NCI-H2196 treated with DMSO at 0.1 percent for 48 hours (cell line): ENCODE results near the gene INCENP.

Experiments used
- DNase-seq: peaks from one replicate; lab custom pipeline; 2025; ENCODE audit not compliant: unreplicated experiment; lab: John Stamatoyannopoulos, UW

Gene INCENP

DNA sequence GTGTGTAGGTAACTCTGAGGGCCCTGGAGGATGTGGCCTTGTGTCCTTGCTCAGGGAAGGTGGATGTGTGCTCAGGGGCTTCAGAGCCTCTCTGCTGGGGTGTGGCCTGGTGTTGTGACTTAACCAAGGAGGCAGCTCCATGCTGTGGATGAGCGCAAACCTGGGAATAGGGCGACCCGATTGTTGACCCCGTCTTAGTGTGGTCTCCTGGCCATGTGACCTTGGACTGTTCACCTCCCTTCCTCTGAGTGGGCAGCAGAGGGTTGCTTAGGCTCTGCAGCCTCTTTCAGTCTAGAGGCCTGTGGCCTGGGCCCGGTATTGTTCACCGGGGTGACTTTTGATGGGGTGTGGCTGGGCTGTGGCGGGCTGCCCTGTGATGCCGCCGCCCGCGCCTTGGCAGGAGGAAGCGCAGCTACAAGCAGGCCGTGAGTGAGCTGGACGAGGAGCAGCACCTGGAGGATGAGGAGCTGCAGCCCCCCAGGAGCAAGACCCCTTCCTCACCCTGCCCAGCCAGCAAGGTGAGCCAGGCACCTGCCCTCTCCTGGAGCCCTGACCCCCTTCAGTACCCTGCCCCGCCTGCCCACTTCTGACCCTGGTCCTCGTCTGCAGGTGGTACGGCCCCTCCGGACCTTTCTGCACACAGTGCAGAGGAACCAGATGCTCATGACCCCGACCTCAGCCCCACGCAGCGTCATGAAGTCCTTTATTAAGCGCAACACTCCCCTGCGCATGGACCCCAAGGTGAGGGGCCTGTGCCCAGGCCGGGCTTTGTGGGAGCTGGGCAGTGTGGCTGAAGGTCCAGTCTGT is 16.7 kb downstream of the INCENP start:
- no peak for DNase-seq

DNA sequence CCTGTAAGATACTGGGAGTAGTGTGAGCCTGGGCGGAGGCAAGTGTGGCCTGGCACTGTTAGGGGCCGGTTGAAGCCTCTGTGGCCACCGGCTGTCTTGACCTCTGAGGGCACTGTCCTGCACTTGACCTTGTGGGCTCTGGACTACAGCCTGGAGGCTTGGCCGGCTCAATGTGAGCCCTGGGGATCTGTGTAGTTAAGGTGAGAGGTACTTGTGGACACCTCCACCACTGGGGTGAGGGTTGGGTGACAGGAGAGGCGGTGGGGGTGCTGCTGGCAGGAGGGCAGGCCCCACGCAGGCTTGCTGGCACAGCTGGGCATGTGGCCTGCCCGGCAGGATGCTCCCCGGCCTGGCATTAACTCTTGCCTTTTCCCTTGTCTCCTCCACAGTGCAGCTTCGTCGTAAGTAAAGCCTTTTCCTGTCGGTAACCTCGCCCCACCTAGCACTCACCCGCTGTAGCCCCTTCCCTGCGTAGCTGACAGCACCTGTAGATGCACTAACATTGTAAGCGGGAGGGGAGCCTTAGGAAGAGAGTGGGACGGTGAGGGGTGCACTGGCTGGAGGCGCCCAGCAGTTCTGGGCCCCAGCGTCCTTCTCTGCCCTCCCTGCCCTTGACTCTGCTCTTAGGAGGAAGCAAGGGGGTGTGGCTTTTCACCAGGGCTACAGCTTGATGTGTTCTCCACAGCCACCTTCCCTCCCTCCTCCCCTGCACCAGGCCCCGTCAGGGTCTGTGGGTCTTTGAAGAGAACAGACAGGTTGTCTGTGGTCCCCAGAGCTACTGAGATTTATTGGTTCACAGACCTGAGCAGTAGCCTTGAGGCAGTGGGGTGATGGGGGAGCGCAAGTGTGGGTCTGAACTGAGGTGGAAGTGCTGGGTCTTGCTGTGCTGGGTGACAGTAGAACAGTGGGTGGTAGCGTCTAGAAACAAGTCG is 17.6 kb downstream of the INCENP start:
- no peak for DNase-seq

DNA sequence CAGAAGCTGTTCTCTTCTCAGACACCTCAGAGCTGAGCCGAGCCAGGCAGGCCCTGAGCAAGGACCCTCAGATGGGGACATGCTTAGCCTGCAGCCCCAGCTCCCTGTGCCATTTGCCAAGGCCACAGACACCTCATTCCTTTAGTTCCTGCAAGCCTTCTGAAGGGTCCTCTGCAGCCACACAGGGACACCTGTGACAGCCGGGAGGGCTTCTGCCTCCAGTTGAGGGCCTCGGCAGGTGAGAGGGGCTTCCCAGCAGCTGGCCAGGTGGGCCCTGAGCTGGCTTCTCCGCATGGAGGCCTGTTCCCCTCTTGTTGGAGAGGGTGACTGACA is 18.2 kb downstream of the INCENP start:
- DNase-seq, result no peak

DNA sequence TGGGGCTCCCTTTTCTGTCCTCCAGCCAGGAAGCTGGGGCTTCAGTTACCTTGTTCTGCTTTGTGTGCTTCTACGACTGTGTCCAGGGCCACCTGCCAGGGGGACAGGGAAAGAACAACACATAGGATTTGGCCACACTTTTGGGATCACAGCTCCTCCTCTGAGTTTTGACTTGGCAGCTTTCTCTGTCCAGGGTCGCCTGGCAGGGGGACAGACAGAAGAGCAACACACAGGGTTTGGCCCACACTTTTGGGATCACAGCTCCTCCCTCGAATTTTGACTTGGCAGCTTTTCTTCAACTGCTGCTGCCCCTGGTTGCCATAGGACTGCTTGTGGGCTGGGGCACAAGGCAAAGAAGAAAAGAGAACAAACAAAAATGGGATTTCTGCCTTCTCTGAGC is 19.1 kb downstream of the INCENP start:
- no peak for DNase-seq

DNA sequence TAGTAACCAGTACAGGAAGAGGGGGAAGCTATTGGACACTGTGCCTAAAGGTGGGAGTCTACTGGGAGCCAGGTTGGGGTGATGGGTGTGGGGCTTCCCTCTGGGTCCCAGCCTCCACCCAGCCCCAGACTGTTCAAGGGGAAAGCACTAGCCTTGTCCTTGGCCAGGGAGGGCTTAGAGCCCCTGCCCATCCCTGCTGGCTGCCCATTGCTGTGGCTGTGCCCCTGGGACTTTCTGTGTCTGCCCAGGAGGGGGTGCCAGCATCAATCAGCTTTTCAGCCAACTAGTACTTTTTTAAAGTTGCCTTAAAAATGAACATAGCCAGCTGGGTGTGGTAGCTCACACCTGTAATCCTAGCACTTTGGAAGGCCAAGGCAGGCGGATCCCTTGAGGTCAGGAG is 19.9 kb downstream of the INCENP start:
- DNase-seq, result no peak

DNA sequence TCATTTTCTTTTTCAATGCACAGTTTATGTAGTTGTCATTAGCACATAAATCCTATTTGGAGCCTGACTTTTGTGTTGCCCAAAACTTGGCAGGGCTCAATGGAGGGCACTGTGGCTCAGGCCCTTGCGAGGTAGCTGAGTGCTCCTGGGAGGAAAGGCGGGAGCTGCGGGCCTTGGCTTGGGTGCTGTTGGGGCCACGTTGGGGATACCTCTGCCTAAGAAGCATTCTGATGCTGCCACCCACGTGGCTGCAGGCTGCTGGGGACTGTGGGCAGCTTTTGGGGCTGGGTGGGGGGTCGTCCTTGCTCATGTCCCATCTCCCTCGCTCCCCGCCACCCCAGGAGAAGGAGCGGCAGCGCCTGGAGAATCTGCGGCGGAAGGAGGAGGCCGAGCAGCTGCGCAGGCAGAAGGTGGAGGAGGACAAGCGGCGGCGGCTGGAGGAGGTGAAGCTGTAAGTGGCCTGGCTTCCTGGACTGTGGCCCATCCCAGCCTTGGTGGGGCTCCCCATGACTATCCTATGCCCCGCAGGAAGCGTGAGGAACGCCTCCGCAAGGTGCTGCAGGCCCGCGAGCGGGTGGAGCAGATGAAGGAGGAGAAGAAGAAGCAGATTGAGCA is 20.9 kb downstream of the INCENP start:
- no peak for DNase-seq

DNA sequence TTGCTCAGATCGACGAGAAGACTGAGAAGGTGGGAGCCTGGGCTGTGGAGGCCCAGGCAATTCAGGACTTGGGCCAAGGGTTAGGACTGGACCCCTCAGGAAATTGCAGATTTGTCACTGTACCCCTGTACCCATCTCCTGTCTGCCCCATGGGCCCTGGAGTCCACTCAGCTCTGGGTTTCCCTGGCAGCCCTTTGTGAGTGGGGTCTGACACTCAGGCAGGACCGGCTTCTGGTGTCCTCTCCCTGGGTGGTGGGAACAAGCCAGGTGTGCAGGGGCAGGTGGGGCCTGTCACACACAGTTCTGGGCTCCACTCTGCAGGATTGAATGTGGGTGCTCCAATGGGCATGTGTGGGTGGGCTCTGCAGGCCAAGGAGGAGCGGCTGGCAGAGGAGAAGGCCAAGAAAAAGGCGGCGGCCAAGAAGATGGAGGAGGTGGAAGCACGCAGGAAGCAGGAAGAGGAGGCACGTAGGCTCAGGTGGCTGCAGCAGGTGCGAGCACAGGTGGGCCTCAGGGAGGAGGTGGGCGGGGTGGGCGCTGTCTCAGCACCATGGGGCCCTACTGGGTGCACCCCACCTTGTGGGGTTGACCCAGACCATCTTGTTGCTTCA is 21.6 kb downstream of the INCENP start:
- no peak for DNase-seq

DNA sequence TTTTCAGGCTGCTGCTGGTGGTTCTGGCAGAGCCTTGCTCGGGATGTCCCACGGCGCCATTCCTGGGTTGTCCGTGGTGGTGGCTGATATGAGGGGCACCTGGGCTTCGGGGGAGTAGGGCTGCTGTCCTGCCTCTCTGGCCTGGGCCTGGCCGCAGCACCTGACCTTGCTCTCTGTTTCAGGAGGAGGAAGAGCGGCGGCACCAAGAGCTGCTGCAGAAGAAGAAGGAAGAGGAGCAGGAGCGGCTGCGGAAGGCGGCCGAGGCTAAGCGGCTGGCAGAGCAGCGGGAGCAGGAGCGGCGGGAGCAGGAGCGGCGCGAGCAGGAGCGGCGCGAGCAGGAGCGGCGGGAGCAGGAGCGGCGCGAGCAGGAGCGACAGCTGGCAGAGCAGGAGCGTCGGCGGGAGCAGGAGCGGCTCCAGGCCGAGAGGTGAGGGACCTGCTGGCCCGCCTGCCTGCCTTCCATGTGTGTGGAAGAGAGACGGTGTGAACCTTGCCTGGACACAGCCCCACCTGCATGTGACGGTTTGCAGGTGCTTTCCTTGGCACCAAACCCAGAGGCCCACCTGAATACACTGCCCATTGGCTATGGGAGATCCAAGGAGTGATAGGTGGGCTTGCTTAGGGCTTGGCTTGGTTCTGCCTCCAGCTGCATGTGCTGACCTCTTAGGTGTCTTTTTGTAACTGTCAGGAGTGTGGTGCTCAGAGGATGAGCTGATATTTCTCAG is 22.8 kb downstream of the INCENP start:
- no peak for DNase-seq

DNA sequence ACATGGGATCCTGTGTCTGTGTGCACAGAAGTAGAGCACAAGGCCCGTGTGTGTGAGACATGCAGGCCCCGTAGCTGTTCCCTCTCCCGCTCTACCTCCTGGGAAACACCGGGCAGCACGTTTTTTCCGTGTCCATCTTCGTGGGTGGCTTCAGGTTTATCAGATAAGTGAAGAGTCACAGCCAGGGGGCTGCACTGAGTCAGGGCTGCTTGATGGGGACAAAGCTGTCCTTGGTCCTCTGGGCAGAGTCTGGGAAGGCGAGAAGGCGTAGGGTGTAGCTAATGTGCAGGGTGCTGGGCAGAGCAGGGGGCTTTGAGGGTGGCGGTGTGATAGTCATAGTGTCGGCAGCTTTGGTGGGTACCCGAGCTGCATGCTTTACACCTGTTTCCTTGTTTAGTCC is 23.7 kb downstream of the INCENP start:
- DNase-seq, result no peak

DNA sequence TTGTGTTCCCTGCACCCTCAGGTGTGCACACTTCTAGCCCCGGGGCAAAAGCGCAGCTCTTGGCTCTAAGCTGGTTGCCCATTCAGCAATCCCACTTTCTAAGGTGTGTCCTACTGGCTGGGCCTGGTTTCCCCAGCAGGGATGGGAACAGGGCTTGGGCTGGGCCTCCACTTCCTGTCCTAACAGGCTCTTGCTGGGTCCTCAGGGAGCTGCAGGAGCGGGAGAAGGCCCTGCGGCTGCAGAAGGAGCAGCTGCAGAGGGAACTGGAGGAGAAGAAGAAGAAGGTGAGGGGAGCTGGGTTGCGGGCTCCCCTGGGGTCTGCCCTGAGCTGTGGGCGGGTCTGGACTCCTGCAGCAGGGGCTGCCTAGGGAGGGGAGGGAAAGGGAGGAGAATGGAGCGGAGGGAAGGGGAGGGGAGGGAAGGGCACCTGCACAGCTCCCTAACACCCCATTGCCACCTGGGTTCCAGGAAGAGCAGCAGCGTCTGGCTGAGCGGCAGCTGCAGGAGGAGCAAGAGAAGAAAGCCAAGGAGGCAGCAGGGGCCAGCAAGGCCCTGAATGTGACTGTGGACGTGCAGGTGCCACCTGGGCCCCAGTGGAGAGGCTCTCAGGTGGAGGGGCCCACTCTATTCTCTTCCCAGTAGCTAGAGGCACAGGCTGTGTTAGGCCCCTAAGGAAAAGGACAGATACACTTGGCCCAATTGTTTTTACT is 24.6 kb downstream of the INCENP start:
- no peak for DNase-seq

DNA sequence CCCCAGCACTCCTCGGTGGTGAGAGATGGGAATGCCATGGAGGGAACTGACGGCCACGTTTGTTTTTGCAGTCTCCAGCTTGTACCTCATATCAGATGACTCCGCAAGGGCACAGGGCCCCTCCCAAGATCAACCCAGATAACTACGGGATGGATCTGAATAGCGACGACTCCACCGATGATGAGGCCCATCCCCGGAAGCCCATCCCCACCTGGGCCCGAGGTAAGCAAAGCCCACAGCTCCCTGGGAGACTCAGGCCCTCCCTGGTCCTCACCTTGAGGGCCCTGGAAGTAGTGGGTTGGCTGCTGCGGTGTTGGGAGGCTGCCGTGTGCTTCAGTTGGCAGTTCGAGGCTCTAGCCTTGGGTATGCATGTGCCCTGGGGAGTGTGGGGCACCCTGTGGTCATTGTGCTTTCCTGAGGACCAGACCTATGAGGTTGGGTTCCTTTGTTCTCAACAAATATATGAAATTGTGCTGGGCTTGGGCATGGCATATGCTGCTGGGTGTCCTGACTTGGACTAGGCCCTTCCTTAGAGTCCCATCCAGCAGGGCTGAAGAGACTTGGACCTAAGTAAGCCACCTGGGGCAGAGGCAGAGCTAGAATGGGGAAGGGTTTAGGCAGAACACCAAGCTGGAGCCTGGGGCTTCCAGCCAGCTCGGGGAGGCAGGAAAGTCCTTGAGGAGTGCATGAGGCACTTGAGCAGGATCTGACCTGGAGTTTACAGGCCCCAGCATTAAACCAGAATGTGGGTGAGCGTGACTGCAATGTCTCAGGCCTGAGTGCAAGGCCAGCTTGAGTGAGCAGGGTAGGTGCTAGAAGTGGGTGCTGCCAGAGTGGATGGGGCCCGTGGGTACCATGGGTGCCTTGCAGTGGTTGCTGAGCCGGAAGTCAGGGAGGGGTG is 26.4 kb downstream of the INCENP start:
- DNase-seq, result no peak

DNA sequence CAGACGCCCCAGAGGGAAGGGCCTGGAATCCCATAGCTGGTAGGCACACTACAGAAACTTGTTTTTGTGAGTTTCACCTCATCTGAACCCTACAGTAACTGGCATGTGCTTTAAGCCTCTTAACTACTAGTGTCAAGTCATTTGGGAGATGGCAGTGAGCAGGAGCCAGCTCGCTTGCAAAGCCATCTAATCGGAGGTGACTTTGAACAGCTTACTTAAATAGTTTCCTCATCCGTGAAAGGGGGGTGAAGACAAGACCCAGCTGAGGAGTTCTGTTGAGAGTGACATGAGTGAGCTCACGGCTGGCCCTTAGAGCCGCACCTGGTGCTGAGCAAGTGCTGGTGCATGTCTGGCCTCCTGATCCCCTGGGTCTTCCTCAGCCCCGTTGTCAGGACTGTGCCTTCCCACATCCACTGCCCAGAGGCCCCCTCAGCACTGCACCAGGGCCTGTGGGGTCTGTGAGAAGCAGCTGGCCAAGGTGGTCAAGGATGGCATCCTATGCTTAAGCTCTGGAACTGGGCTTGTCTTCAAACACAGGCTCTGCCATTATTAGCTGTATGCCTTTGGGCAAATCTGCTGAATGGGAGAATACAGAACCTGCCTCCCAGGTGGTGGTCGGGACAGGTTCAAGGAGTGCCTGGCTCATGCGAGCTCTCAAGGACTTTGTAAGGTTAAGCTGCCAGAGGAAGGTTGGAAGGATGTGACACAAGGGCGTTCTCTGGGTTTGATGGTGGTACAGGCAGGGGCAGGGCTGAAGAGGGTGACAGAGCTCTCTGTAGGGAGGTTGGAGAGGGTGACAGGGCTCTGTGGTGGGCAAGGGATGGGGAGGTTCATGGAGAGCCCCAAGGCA is 27.3 kb downstream of the INCENP start:
- no peak for DNase-seq

DNA sequence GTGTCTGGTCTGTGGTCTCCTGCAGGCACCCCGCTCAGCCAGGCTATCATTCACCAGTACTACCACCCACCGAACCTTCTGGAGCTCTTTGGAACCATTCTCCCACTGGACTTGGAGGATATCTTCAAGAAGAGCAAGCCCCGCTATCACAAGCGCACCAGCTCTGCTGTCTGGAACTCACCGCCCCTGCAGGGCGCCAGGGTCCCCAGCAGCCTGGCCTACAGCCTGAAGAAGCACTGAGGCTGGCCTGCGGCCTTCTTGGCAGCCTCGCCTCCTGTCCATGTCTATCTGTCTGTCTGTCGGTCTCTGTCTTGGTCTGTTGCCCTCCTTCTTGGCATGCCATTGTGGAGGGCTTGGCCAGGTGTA is 27.9 kb downstream of the INCENP start:
- no peak for DNase-seq

DNA sequence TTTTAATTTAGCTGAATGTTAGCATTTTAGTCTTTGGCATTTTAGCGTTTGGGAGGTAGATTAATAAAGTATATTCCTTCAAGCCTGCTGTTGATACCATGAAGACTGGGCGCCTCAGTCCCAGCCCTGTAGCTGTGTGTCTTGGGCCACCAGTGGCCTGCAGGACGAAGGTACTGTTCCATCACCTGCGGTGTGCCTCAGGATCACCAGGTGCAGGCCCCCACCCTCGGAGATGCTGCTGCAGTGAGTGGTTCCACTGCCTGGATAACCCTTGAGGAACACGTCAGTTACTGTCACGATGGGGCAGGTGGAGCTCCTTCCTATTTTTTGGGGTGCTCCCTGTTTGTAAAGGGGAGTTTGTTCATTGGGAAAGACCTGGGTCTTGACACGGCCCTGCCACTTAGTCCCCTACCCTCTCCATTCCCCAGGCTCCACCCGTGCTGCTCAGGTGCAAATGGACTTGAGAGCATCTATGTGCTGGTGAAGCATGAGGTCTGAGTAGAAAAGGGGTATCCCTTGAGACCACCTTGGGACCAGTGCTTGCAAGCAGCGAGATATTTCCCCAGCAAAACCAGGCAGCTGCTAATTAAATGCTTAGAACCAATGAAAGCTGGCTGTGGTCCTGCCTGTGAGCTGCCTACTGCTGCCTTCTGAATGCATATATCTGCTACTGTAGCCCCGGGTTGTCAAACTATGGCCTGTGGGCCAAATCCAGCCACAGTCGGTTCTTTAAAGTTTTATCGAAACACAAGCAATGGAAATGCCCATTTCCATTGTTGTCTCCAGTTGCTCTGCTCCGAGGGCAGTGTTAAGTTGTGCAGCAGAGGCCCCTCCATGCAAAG is 28.7 kb downstream of the INCENP start:
- DNase-seq, result no peak

DNA sequence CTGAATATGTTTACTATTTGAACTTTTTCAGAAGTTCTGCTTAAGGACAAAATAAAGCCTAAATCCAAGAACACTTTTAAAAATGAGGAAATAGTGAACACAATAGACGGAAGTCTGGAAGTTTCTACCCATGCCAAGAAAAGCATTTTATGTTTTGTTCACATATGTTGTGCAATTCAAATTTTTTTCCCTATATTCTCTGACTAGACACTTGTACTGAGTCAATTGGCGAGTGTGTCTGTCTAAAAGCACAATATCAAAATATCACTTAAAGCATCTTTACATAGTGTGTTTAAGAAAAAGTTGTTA is 29.2 kb downstream of the INCENP start:
- DNase-seq, result no peak

DNA sequence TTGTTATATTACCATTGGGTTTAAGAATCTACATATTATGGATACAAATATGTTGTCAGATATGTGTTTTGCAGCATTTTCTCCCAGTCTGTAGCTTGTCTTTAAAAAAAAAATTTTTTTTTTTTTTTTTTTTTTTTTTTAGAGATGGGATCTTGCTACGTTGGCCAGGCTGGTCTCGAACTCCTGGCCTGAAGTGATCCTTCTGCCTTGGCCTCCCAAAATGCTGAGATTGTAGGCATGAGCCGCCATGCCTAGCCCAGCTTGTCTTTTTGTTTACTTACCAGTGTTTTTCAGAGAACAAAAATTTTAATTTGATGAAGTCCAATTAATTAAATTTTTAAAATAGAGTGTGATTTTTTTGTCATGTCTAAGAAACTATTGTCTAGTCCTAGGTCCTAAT is 29.8 kb downstream of the INCENP start:
- DNase-seq, result no peak

DNA sequence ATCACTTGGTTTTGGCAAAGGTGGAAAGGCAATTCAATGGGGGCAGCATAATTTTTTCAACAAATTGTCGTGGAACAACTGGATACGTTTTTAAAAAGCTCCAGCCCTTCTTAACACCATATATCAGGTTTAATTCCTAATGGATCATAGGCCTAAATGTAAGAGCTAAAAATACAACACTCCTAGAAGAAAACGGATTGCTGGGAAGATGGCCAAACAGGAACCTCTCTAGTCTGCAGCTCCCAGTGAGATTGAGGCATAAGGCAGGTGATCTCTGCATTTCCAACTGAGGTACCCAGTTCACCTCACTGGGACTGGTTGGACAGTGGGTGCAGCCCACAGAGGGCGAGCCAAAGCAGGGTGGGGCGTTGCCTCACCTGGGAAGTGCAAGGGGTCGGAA is 33.8 kb downstream of the INCENP start:
- no peak for DNase-seq

DNA sequence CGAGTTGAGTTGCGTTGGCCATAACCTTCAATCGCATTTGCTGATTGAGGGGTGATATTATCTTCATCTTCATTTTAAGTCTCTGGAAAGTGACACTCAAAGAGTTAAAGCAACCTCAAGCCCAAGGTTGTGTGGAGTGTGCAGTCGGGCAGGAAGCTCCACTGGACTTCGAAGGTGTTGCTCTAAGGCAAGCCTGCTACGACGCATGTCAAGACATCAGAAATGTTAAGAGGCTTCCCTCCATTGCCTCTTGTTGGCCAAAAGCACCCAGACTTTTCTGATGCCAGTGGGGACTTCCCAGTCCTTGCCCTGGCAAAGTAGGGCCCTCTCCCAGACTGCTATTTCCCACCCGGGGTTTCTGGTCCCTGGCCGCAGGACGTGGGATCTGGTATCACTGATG is 42.6 kb downstream of the INCENP start:
- DNase-seq, result no peak
